ENCODE results near the gene SHC4.
A peak's percentile ranks its signal among the peaks of the same experiment; 100 is the strongest.
"Not testable (repeated sequence)": the region's sequence is repeated elsewhere in the genome, so short reads cannot be mapped to it uniquely, and the experiment has no call there.

SHC4 gene

DNA sequence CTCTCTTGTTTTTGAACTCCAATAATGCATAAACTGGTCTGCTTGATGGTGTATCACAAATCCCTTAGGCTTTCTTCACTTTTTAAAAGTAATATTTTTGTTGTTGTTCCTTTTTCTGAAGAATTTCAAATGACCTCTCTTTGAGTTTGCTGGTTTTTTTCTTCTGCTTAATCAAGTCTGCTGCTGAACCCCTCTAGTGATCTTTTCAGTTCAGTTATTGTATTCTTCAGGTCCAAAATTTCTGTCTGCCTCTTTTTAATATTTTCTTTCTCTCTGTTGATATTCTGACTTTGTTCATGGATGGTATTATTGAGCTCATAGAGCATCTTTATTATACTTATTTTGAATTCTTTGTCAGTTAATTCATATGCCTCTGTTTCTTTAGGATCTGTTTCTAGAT is 131.1 kb downstream of the SHC4 start:
- DNase-seq: no peak

DNA sequence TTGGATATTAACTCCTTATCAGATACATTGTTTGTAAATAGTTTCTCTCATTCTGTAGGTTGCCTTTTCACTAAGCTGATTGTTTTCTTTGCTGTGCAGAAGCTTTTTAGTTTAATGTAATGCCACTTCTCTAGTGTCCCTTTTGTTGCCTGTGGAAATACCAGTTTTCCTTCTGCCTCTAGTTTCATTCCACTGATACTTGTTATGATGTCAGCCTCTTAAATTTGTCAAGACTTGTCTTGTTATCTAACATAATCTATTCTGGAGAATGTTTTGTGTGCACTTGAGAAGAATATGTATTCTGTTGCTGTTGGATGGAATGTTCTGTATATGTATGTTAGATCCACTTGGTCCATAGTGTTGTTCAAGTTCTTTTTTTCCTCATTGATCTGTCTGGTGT is 134.8 kb downstream of the SHC4 start:
- no peak for DNase-seq

GRCh38 chr15:48828471-48828870 is 135.2 kb downstream of the SHC4 start:
- no peak for DNase-seq

GRCh38 chr15:48825075-48825474 is 138.6 kb downstream of the SHC4 start:
- no peak for DNase-seq

DNA sequence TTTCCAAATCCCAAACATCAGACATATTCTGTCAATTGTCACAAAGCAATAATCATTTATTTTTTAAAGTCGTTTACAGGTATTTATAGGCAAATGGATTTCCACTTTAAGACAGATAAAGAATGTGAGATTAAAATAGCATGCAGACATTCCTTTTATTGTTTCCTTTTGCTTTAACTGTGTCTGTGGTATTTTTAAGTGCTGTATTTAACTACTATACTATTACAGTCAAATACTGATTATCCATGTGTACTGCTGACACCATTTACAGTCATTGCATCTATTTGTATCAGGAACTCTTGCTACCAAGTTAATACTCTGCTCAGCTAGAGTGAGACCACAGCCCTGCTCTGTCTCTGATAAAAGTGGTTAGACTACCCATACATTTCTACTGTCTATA is 140.0 kb downstream of the SHC4 start:
- DNase-seq: no peak

GRCh38 chr15:48823237-48823636 is 140.5 kb downstream of the SHC4 start:
- DNase-seq: no peak

DNA sequence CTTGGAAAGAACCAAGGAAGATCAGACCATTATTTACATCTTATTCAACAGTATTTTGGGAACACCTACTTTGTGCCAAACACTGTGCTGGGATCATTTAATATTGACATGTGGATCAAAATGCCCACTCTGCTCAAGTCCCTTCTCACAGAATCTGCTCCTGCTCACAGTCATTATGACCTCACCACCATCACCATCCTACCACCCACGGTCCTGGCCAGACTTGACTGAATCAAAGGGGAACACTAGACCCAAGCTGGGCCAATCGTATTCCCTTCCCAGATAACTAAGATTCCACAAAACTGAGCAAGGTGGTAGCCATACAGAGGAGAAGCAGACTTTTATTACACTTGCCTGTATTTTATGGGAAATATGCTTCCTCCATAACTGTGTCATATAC is 149.4 kb downstream of the SHC4 start:
- no peak for DNase-seq

GRCh38 chr15:48811325-48811958 is 152.3 kb downstream of the SHC4 start:
- peak in 1 of 2 experiments; percentile 55 for DNase-seq

- peak; percentile 100 for DNase-seq
Measured at GRCh38 chr15:48810414-48811324, 153.1 kb downstream of the SHC4 start, which contains the start of gene CEP152. TSS of gene CEP152 (minus strand) at chr15:48811069. CDS start at chr15:48805649, 5,420 bp downstream.

DNA sequence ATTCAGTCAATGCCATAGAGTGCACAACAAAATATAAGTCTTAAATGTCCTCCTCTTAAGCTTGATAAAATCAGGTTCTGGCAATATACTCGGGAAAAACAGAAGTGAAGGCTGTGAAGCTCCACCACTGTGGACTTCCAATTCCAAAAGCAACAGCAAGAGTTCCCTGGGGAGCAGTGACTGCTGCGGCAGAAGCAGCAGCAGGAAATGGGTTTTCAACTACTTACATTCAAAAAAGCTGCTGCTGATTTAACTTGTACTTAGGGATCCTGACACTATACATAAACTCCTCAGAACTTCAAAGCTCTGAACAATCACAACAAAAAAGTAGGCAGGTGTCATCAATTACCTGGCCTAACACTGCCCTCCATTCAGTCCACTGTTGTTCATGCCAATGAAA is 157.6 kb downstream of the SHC4 start:
- no peak for DNase-seq

- DNase-seq: no peak
Measured at GRCh38 chr15:48805591-48805990, 158.1 kb downstream of the SHC4 start.

DNA sequence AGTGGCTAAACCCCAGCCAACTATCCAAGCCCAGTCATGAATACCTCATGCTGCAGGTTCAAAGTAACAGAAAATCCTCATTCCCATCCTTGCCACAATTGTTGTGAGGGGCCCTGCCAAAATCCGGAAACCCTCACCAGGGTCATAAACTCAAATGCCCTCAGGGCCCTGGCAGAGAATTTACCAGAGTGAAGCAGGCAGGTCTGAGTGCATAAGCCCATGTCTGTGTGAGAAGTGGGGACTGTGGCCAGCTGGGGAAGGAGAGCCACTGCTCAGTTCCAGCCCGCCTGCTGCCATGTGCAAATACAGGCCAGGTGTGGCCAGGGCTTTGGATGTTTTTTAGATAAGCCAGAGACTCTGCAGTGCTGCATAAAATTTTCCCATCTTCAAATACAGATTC is 159.8 kb downstream of the SHC4 start:
- peak in 1 of 2 experiments; percentile 37 for DNase-seq

GRCh38 chr15:48802867-48803266 is 160.9 kb downstream of the SHC4 start:
- no peak for DNase-seq

GRCh38 chr15:48802257-48802656 is 161.5 kb downstream of the SHC4 start:
- no peak for DNase-seq

DNA sequence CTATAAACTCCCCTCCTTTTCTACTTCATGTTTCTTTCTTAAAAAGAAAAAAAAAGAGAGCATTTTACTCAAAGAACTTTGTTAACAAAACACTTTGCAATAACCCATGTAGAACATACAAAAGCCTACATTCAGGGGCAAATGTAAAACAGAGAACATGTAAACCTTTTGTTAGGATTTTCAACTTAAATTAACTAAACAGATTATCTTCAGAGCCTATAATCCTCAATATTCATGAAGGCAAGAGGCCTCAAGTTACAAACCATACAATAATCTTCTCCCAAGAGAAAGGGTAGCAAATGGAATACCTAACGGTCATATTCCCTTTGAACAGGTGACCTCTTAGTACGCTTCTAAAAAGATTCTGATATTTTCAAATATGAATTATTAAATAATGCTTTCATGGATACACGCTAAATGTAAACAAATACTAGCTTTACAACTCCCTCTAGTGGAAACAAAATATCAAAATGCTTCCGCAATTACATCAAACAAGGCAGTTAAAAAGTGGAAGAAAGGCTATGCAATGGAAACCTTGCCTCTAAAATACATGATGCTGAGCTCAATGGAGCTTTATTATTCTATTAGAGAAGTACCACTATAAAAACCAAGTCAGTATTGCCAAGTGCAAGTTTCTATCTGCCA is 162.8 kb downstream of the SHC4 start:
- DNase-seq: peak; percentile 28 to 82

- DNase-seq: no peak
Measured at GRCh38 chr15:48800245-48800644, 163.5 kb downstream of the SHC4 start.

- DNase-seq: peak; percentile 96 to 98
Measured at GRCh38 chr15:48798319-48798718, 165.4 kb downstream of the SHC4 start.

GRCh38 chr15:48796930-48797329 is 166.8 kb downstream of the SHC4 start:
- no peak for DNase-seq

DNA sequence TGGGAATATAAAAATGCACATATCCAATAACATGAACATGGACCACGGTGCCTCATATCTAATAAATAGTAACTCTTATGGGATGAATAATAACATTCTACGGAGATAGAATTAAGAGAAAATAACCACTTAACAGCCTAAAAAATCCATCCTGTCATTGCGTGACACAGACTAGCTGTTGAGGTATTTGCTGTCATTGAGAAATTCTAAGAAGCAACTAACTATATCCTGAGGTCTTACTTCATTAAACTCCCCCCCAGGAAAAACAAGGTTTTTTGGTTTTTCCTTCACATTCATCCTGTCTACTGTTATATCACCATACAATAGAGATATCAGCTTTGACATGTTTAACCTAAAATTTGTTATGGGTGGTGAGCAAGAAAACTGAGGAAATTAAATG is 167.2 kb downstream of the SHC4 start:
- DNase-seq: no peak

- no peak for DNase-seq
Measured at GRCh38 chr15:48795901-48796300, 167.8 kb downstream of the SHC4 start.

GRCh38 chr15:48794697-48795134 is 169.0 kb downstream of the SHC4 start:
- no peak for DNase-seq

DNA sequence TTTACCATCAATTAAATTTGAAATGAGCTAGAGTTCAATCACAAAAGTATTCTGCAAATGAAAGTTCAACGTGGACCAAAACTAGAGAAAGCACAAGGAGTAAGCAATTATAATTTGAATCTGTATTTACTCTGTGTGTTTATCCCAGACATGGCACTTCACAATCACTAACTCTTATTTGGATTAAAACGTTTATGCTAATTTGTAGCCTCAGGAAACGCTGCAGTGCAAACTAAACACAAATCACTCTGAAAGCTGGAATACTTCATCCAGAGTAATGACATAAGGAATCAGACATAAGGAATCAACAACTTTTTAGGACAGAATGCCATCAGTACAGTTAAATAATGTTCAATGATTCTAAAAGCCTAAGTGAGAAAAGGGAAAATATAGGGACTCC is 171.3 kb downstream of the SHC4 start:
- DNase-seq: no peak

- DNase-seq: not testable (repeated sequence)
Measured at GRCh38 chr15:48790466-48791115, 173.1 kb downstream of the SHC4 start.
